HCT116 (cell line): Measurements from ENCODE around the gene RYR2.

ENCODE experiments used
- CBX3 ChIP-seq: IDR thresholded peaks from 2 replicates; pipeline ENCODE4 v1.6.1; 2012; ENCODE audit warnings: low read depth
- CEBPB ChIP-seq: IDR thresholded peaks from 2 replicates; pipeline ENCODE4 v1.6.1; 2012; ENCODE audit warnings: low read depth
- CTCF ChIP-seq, 3 experiments: fragments of 200-600 bp in 1 of 3; sonication (generic) in 1 of 3; IDR thresholded peaks in 2 of 3; conservative IDR thresholded peaks in 1 of 3; 2 replicates each; pipeline ENCODE4 v1.5.1; 2012 to 2017; ENCODE audit warnings: low read depth in 2 of 3, low read length in 2 of 3, antibody characterized with exemption in 1 of 3, borderline replicate concordance in 1 of 3, control low read depth in 1 of 3, mild to moderate bottlenecking in 1 of 3, mixed read lengths in 1 of 3, mixed run types in 1 of 3, moderate library complexity in 1 of 3; ENCODE audit not compliant: insufficient read depth in 1 of 3
- ELF1 ChIP-seq: IDR thresholded peaks from 2 replicates; pipeline ENCODE4 v1.6.1; 2012; ENCODE audit warnings: low read depth, borderline replicate concordance
- EZH2 ChIP-seq: fragments of 200-600 bp; sonication (generic); IDR thresholded peaks from 2 replicates; pipeline ENCODE4 v1.6.1; 2017; ENCODE audit warnings: antibody characterized with exemption, mixed run types
- EZH2phosphoT487 ChIP-seq: fragments of 200-600 bp; IDR thresholded peaks from 2 replicates; pipeline ENCODE4 v1.6.1; 2018; ENCODE audit warnings: antibody characterized with exemption, borderline replicate concordance
- MAX ChIP-seq: IDR thresholded peaks from 2 replicates; pipeline ENCODE4 v1.6.1; 2012
- POLR2A ChIP-seq: IDR thresholded peaks from 2 replicates; pipeline ENCODE4 v1.7.0; 2011; ENCODE audit warnings: borderline replicate concordance; ENCODE audit not compliant: insufficient read depth, insufficient read length; ENCODE audit errors: extremely low read depth
- POLR2AphosphoS5 ChIP-seq: IDR thresholded peaks from 2 replicates; pipeline ENCODE4 v1.6.1; 2011; ENCODE audit warnings: mild to moderate bottlenecking, low read depth, low read length, moderate library complexity
- REST ChIP-seq: IDR thresholded peaks from 2 replicates; pipeline ENCODE4 v1.6.1; 2012; ENCODE audit warnings: low read depth
- SIN3A ChIP-seq: IDR thresholded peaks from 2 replicates; pipeline ENCODE4 v1.6.1; 2012; ENCODE audit warnings: low read depth
- SP1 ChIP-seq: IDR thresholded peaks from 2 replicates; pipeline ENCODE4 v1.6.1; 2012; ENCODE audit warnings: low read depth
- SRF ChIP-seq: IDR thresholded peaks from 2 replicates; pipeline ENCODE4 v1.6.1; 2012; ENCODE audit warnings: low read depth
- ZBTB33 ChIP-seq: IDR thresholded peaks from 2 replicates; pipeline ENCODE4 v1.6.1; 2011; ENCODE audit warnings: mild to moderate bottlenecking, low read length, moderate library complexity; ENCODE audit not compliant: insufficient replicate concordance; ENCODE audit errors: extremely low read depth

GRCh38 chr1:237154157-237154556, 112.2 kb downstream of the RYR2 start:
- no peak for TF ChIP-seq POLR2AphosphoS5
- no peak for TF ChIP-seq CTCF (IDR thresholded peaks at IDR 0.05 in 2 of 3, conservative IDR thresholded peaks at IDR 0.05 in 1 of 3; ENCODE audit: borderline replicate concordance in 1 of 3, insufficient read depth in 1 of 3, low read depth in 2 of 3, low read length in 2 of 3)
- TF ChIP-seq POLR2A = no peak
- no peak for TF ChIP-seq EZH2
- no peak for TF ChIP-seq SRF
- TF ChIP-seq CEBPB = no peak
- TF ChIP-seq EZH2phosphoT487 = no peak
- no peak for TF ChIP-seq MAX
- TF ChIP-seq REST = no peak
- TF ChIP-seq CBX3 = no peak
- TF ChIP-seq ELF1 = no peak
- TF ChIP-seq SP1 = no peak
- no peak for TF ChIP-seq SIN3A
- no peak for TF ChIP-seq ZBTB33
